GM21717 (cell line): ENCODE results near the gene GLMP.

Source experiments
- ATAC-seq: cut with Tn5 transposase; IDR thresholded peaks from one replicate; pipeline ENCODE4 v1.9.1; 2021; ENCODE audit warnings: mild to moderate bottlenecking, moderate library complexity; ENCODE audit not compliant: unreplicated experiment

Gene GLMP

DNA sequence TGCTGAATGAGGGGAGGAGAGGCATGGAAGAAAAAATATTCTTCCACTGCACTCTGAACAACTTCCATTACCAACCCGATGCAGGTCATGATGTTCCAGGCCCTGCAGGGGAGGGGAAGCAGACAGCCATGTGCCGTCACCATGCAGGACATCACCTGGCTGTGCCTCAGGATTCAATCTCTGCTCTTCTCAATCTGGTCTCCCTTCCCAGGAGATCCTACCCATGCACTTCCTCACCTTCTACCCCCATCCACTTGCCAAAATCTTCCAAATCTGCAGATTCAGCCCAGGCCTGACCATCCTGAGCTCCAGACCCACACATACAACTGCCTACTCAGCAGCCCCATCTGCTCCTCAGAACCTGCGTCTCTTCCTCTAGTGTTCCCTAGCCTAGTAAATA, 41.8 kb downstream of the GLMP start:
- no peak for ATAC-seq

- ATAC-seq = no peak
Measured at GRCh38 chr1:156251527-156251926, 44.0 kb downstream of the GLMP start.

- no peak for ATAC-seq
Measured at GRCh38 chr1:156249593-156249992, 45.9 kb downstream of the GLMP start.

DNA sequence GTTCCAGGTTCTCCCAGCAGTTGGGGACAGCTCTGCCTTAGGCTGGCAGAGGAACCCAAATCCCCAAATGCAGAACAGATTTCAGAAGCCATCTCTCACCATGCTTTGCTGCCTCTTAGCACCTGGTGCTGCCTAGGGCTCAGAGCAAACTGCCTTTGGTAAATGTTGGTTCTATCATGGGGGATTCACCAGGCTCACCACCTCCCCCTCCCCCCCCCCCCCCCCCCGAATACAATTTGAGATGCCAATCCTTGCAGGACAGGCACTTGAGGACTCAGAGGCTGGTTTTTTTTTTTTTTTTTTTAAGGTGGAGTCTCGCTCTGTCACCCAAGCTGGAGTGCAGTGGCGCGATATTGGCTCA, 47.2 kb downstream of the GLMP start:
- ATAC-seq = no peak

- ATAC-seq = no peak
Measured at GRCh38 chr1:156247460-156248322, 47.8 kb downstream of the GLMP start, which contains the start of gene PAQR6. PAQR6 (minus strand) TSS chr1:156248056; CDS start chr1:156246731, 1,325 bp downstream.

DNA sequence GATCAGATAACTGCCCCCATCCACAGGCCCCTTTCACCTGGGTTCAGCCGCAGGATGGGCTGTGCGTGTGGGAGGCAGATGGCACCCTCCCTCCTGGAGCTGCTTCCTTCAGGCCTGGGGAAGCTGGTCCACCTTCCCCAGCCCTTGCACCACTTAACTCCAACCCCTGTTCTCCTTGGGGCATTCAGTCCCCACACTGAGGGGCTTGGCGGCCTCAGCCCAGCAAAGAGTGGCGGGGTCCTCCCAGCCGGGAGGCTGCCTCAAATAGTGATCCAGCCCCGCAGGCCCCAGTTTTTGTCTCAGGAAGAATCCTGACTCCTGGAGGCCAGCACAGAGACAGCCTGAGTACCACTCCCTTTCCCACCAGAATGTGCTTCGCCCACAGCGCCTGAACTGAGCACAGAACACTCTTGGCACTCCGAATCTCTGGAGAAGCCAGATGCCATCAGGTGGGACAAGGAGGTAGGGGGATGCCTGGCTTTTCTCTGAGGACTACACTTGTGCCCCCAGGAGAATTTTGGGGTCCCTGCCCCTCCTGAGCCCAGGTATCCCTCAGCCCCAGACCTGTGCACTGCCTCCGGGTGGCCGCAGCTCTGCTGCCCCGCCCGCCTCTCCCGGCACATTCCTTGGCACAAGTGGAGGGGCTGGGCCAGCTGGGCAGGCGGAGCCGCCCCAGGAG, 48.6 kb downstream of the GLMP start:
- ATAC-seq = no peak

GRCh38 chr1:156246241-156246780, 49.2 kb downstream of the GLMP start:
- no peak for ATAC-seq

- no peak for ATAC-seq
Measured at GRCh38 chr1:156245451-156246232, 49.8 kb downstream of the GLMP start.

GRCh38 chr1:156244712-156245111, 50.8 kb downstream of the GLMP start:
- ATAC-seq = no peak

- ATAC-seq = no peak
Measured at GRCh38 chr1:156244126-156244525, 51.4 kb downstream of the GLMP start.

GRCh38 chr1:156242738-156243137, 52.7 kb downstream of the GLMP start:
- ATAC-seq = no peak
